ENCODE results near the gene KLK6.

Gene KLK6

GRCh38 chr19:50947123-50947522 lies 22.3 kb downstream of the KLK6 start:
- Histone ChIP-seq H3K9me3 (ENCODE audit: control insufficient read depth, low read length) (no peaks in the 10 kb centered on the region), H3K27ac (no peak overlapping the region), H3K4me3 (ENCODE audit: low read depth, low read length) (no peak overlapping the region), H3K36me3 (ENCODE audit: control insufficient read depth, insufficient read depth, low read length) (no peaks in the 10 kb centered on the region), H2AFZ (no peak overlapping the region), H3K4me2 (ENCODE audit: low read length) (no peak overlapping the region), H3K27me3 (ENCODE audit: control insufficient read depth, insufficient read depth, low read length) (no peaks in the 10 kb centered on the region), H3K9ac (no peak overlapping the region), H3K4me1 (no peaks in the 10 kb centered on the region), H3K79me2 (no peaks in the 10 kb centered on the region)
- TF ChIP-seq CTCF (IDR thresholded peaks at IDR 0.05): no peak

GRCh38 chr19:50944795-50945194 lies 24.6 kb downstream of the KLK6 start:
- H2AFZ ChIP-seq: no peak overlapping the region
- H3K9ac ChIP-seq: no peak overlapping the region
- no peak for TF ChIP-seq CTCF (IDR thresholded peaks at IDR 0.05)
- no peaks in the 10 kb centered on the region for H3K36me3 ChIP-seq (ENCODE audit: control insufficient read depth, insufficient read depth, low read length)
- H3K4me1 ChIP-seq: no peaks in the 10 kb centered on the region
- H3K27me3 ChIP-seq (ENCODE audit: control insufficient read depth, insufficient read depth, low read length): no peaks in the 10 kb centered on the region
- no peak overlapping the region for H3K4me2 ChIP-seq (ENCODE audit: low read length)
- H3K9me3 ChIP-seq (ENCODE audit: control insufficient read depth, low read length): no peaks in the 10 kb centered on the region
- no peak overlapping the region for H3K4me3 ChIP-seq (ENCODE audit: low read depth, low read length)
- H3K79me2 ChIP-seq: no peaks in the 10 kb centered on the region
- no peak overlapping the region for H3K27ac ChIP-seq

GRCh38 chr19:50943074-50943828 lies 26.1 kb downstream of the KLK6 start:
- no peak overlapping the region for H3K9ac ChIP-seq
- H3K27me3 ChIP-seq (ENCODE audit: control insufficient read depth, insufficient read depth, low read length): no peaks in the 10 kb centered on the region
- no peak overlapping the region for H3K4me3 ChIP-seq (ENCODE audit: low read depth, low read length)
- H3K36me3 ChIP-seq (ENCODE audit: control insufficient read depth, insufficient read depth, low read length): no peaks in the 10 kb centered on the region
- no peaks in the 10 kb centered on the region for H3K79me2 ChIP-seq
- no peak for TF ChIP-seq CTCF (IDR thresholded peaks at IDR 0.05)
- H3K27ac ChIP-seq: no peak overlapping the region
- H3K9me3 ChIP-seq (ENCODE audit: control insufficient read depth, low read length): no peaks in the 10 kb centered on the region
- no peaks in the 10 kb centered on the region for H3K4me1 ChIP-seq
- no peak overlapping the region for H3K4me2 ChIP-seq (ENCODE audit: low read length)
- no peak overlapping the region for H2AFZ ChIP-seq

GRCh38 chr19:50939596-50939995 lies 29.8 kb downstream of the KLK6 start:
- TF ChIP-seq CTCF (IDR thresholded peaks at IDR 0.05): no peak
- Histone ChIP-seq H3K9me3 (ENCODE audit: control insufficient read depth, low read length) (no peaks in the 10 kb centered on the region), H2AFZ (no peak overlapping the region), H3K79me2 (no peaks in the 10 kb centered on the region), H3K4me3 (ENCODE audit: low read depth, low read length) (no peak overlapping the region), H3K4me2 (ENCODE audit: low read length) (no peak overlapping the region), H3K36me3 (ENCODE audit: control insufficient read depth, insufficient read depth, low read length) (no peaks in the 10 kb centered on the region), H3K9ac (no peak overlapping the region), H3K4me1 (no peaks in the 10 kb centered on the region), H3K27me3 (ENCODE audit: control insufficient read depth, insufficient read depth, low read length) (no peaks in the 10 kb centered on the region), H3K27ac (no peak overlapping the region)

- no peaks in the 10 kb centered on the region for H3K9me3 ChIP-seq (ENCODE audit: control insufficient read depth, low read length)
- no peak overlapping the region for H3K9ac ChIP-seq
- no peak for TF ChIP-seq CTCF (IDR thresholded peaks at IDR 0.05)
- H3K4me3 ChIP-seq (ENCODE audit: low read depth, low read length): no peak overlapping the region
- no peaks in the 10 kb centered on the region for H3K36me3 ChIP-seq (ENCODE audit: control insufficient read depth, insufficient read depth, low read length)
- no peaks in the 10 kb centered on the region for H3K4me1 ChIP-seq
- H3K4me2 ChIP-seq (ENCODE audit: low read length): no peak overlapping the region
- no peak overlapping the region for H3K27ac ChIP-seq
- H2AFZ ChIP-seq: no peak overlapping the region
- H3K79me2 ChIP-seq: no peaks in the 10 kb centered on the region
- no peaks in the 10 kb centered on the region for H3K27me3 ChIP-seq (ENCODE audit: control insufficient read depth, insufficient read depth, low read length)
Measured at GRCh38 chr19:50933640-50934039, 35.8 kb downstream of the KLK6 start.

Data from parathyroid adenoma (tissue), 2 donors.